ENCODE data around the gene C2CD3. TPM values are rescaled to one million over a fixed set of nuclear protein-coding genes. Genes with fewer than 3 reads are reported as not detected.

Gene C2CD3
- polyA plus RNA-seq, 1 experiment = 8.7 TPM

DNA sequence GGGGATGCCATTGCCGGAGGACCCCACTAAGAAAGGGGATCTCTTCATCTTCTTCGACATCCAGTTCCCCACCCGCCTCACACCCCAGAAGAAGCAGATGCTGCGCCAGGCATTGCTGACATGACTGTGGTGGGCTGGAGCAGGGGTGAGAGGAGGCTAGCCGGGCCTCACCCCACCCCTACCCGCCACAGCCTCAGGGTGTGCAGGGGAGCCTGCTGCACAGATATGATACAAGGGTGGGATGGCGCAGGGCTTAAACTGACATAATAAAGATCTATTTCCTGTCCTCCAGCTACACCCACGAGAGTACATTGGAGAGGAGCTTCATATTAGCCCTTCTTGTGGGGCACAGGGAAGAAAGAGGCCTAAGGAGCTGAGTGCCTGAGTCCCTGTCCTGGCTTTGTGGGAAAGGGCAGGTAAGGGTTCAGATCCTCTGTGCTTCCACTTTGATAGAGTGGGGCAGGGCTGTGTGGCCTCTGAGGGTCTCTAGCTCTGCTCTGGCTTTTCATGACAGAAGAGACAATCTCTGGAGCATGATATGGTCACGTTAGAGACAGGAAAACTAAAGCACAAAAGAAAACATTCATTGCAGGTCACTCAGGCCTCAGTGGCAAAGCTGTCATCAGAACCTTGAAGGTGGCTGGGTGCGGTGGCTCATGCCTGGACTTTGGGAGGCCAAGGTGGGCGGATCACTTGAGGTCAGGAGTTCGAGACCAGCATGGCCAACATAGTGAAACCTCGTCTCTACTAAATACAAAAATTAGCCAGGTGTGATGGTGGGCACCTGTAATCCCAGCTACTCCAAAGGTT, 200.6 kb downstream of the C2CD3 start:
- TF ChIP-seq CTCF (IDR thresholded peaks at IDR 0.05; ENCODE audit: low read depth, low read length) = no peak
- Histone ChIP-seq H3K27me3 (ENCODE audit: control insufficient read depth, insufficient read depth, low read length) (peaks cover 8% of the 10 kb centered on the region), H3K9me3 (ENCODE audit: control insufficient read depth, insufficient read depth, low read length) (no peaks in the 10 kb centered on the region; the same call in 1 of the 2 replicates), H3K4me3 (ENCODE audit: low read depth, low read length) (no peak overlapping the region), H3K27ac (ENCODE audit: low read depth, low read length) (no peak overlapping the region)
- ChIA-PET CTCF (no interaction called here), POLR2A (no interaction called here)
- DNase-seq (ENCODE audit: low read depth, low spot score) = no peak

DNA sequence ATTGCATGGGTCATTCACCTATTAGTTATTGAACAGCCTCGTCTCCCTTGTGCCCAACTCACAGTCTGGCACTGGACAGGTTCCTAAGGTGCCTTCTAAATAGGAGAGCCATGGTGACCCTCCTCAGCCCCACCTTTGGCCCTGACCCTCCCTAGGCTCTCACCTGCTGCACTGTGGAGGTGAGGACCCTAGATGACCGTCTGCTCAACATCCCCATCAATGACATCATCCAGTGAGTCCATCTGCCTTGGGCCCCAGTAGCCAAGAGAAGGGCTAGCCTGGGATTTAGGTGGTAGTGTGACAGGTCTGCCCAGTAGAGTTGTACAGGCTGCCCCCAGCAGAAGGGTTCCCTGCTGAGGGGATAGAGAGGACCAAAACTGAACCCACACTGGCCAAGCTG, 201.7 kb downstream of the C2CD3 start:
- ChIA-PET CTCF (no interaction called here), POLR2A (no interaction called here)
- no peak for DNase-seq (ENCODE audit: low read depth, low spot score)
- no peaks in the 10 kb centered on the region; the same call in 1 of the 2 replicates for H3K9me3 ChIP-seq (ENCODE audit: control insufficient read depth, insufficient read depth, low read length)
- no peak for TF ChIP-seq CTCF (IDR thresholded peaks at IDR 0.05; ENCODE audit: low read depth, low read length)
- H3K27ac ChIP-seq (ENCODE audit: low read depth, low read length) = no peak overlapping the region
- H3K27me3 ChIP-seq (ENCODE audit: control insufficient read depth, insufficient read depth, low read length) = peaks cover 8% of the 10 kb centered on the region
- H3K4me3 ChIP-seq (ENCODE audit: low read depth, low read length) = no peak overlapping the region

DNA sequence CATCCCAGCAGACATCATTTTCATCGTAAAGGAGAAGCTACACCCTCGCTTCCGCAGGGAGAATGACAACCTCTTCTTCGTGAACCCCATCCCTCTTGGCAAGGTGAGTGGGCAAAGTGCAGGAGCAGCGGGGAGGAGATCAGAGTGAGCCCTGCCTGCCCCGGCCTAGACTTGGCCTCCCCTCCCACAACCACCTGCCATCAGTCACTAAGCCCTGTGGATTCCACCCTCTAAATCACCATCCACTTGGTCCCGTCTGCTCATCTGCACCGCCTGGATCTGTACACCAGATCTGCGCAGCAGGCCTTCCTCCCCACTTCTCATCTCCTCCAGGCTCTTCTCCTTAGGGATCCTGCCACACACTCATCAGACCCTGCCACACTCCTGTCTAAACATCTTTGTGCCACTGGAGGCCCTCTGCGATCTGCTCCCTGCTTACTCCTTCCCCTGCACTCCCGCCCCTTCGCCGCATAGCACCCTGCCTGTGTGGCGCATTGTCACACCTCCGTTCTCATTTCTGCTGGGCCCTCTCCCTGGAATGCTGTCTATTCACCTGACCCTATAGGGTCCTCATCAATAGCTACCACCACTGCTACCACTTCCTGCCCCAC, 202.3 kb downstream of the C2CD3 start:
- no peak for TF ChIP-seq CTCF (IDR thresholded peaks at IDR 0.05; ENCODE audit: low read depth, low read length)
- no peak for DNase-seq (ENCODE audit: low read depth, low spot score)
- Histone ChIP-seq H3K27ac (ENCODE audit: low read depth, low read length) (peak overlapping the region; percentile 11), H3K27me3 (ENCODE audit: control insufficient read depth, insufficient read depth, low read length) (peaks cover 8% of the 10 kb centered on the region), H3K4me3 (ENCODE audit: low read depth, low read length) (no peak overlapping the region), H3K9me3 (ENCODE audit: control insufficient read depth, insufficient read depth, low read length) (no peaks in the 10 kb centered on the region; the same call in 1 of the 2 replicates)
- ChIA-PET CTCF (no interaction called here), POLR2A (no interaction called here)

- TF ChIP-seq CTCF (IDR thresholded peaks at IDR 0.05; ENCODE audit: low read depth, low read length) = no peak
- no peak for DNase-seq (ENCODE audit: low read depth, low spot score)
- Histone ChIP-seq H3K27ac (ENCODE audit: low read depth, low read length) (no peak overlapping the region), H3K27me3 (ENCODE audit: control insufficient read depth, insufficient read depth, low read length) (peaks cover 8% of the 10 kb centered on the region), H3K9me3 (ENCODE audit: control insufficient read depth, insufficient read depth, low read length) (no peaks in the 10 kb centered on the region; the same call in 1 of the 2 replicates), H3K4me3 (ENCODE audit: low read depth, low read length) (no peak overlapping the region)
- ChIA-PET CTCF (no interaction called here), POLR2A (no interaction called here)
Measured at GRCh38 chr11:73965764-73966121, 205.1 kb downstream of the C2CD3 start.

DNA sequence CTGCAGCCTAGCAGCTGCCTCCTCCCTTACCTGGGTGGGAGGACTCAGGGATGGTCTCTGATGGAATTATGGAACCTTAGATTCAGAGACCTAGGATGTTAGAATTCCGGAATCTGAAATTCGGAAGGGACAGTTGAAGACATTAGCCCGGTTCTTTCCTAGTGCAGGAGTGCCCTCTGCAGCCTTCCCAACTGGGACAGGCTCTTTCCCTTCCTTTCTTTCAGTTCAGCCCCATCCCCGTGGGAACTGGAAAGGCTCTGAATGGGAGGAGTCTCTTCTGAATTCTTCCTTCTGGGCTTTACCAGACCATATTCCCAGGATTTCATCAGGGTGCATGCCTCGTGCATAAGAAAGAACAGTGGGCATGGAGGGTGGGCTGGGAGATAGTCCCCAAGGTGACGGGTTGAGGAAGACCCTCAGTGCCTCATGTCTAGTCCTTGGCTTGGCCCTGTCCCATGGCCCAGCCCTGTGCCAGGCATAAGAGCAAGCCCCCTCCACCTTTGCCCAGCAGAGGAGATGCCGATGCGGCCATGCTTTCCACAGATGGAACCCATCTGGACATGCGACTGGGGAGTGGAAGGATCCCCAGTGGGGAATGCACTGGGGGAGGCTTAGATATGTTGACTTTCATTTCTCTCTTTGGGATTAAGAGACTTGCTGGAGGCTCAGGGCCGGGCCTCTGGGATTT, 205.6 kb downstream of the C2CD3 start:
- Histone ChIP-seq H3K27ac (ENCODE audit: low read depth, low read length) (no peak overlapping the region), H3K27me3 (ENCODE audit: control insufficient read depth, insufficient read depth, low read length) (peaks cover 8% of the 10 kb centered on the region), H3K4me3 (ENCODE audit: low read depth, low read length) (no peak overlapping the region), H3K9me3 (ENCODE audit: control insufficient read depth, insufficient read depth, low read length) (no peaks in the 10 kb centered on the region; the same call in 1 of the 2 replicates)
- TF ChIP-seq CTCF (IDR thresholded peaks at IDR 0.05; ENCODE audit: low read depth, low read length) = 0 out of 2 replicates have a peak, but pooled peaks have one; percentile 7
- ChIA-PET POLR2A (no interaction called here), CTCF (interaction anchor here (0.7 to 2.2 kb wide), 8 partner anchors 10 to 485 kb away, joined by 3 to 12 read pairs (median 5); no protein-coding TSS in a partner anchor)
- no peak for DNase-seq (ENCODE audit: low read depth, low spot score)
